ENCODE results near the gene DBH.

Gene DBH

DNA sequence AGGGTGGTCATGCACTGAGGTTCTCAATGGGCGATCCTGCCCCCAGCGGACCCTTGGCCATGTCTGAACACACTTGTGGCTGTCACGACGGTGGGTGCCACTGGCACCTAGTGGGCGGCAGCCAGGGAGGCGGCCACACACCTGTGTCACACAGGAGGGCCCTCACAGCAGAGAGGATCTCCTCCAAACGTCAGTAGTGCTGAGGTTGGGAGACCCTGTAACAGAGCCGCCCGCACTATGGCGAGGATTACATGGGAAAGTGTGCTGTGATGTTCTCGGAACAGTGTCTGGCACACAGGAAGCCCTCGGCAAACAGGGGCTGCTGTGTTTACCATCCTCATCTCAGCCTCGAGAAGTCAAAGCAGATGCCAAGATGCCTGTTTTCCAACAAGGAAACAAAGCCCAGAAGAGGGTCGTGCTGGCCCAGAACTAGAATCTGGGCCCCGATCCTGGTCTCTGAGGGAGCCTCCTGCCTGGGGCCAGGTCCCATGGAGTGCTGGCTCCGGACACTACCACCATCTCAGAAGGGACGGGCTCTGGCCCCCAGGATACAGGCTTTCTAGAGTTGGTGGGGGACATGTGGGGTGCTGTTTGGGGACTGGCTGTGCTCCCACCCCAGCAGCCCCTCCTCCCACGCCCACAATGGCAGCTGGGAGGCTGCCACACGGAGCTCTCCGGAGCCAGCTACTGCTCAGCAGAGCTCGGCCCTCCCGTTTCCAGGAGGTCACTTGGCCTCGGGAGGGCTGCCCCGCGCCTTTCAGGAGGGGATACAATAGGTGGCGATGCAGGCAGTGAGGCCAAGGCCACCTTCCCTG lies 48.2 kb downstream of the DBH start:
- no peak overlapping the region for H3K4me3 ChIP-seq (ENCODE audit: low read depth, low read length)
- TF ChIP-seq, protein P1, sequence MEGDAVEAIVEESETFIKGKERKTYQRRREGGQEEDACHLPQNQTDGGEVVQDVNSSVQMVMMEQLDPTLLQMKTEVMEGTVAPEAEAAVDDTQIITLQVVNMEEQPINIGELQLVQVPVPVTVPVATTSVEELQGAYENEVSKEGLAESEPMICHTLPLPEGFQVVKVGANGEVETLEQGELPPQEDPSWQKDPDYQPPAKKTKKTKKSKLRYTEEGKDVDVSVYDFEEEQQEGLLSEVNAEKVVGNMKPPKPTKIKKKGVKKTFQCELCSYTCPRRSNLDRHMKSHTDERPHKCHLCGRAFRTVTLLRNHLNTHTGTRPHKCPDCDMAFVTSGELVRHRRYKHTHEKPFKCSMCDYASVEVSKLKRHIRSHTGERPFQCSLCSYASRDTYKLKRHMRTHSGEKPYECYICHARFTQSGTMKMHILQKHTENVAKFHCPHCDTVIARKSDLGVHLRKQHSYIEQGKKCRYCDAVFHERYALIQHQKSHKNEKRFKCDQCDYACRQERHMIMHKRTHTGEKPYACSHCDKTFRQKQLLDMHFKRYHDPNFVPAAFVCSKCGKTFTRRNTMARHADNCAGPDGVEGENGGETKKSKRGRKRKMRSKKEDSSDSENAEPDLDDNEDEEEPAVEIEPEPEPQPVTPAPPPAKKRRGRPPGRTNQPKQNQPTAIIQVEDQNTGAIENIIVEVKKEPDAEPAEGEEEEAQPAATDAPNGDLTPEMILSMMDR (IDR thresholded peaks at IDR 0.05; ENCODE audit: borderline replicate concordance, insufficient read depth, low read depth, low read length): no peak

DNA sequence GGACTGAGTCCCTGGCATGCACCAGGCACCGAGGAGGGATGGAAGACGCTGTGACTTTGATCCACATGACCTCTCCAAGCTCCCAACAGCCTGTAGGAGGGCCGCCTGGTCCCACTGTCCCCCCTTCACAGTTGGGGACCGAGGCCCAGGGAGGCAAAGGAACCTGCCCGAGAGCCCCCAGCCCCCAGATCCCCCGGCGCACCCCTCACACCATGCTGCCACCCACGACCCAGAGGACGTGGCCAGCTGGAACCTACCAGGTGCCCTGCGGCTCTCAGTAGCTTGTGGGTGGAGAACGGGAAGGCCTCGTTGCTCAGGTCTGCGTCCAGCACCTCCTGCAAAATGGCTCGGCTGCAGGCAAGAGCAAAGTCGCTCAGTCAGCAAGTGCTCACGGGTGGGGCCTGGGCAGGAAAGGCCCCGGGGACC lies 48.8 kb downstream of the DBH start:
- TF ChIP-seq, protein P1 (IDR thresholded peaks at IDR 0.05; ENCODE audit: borderline replicate concordance, insufficient read depth, low read depth, low read length): no peak
- no peak overlapping the region for H3K4me3 ChIP-seq (ENCODE audit: low read depth, low read length)

DNA sequence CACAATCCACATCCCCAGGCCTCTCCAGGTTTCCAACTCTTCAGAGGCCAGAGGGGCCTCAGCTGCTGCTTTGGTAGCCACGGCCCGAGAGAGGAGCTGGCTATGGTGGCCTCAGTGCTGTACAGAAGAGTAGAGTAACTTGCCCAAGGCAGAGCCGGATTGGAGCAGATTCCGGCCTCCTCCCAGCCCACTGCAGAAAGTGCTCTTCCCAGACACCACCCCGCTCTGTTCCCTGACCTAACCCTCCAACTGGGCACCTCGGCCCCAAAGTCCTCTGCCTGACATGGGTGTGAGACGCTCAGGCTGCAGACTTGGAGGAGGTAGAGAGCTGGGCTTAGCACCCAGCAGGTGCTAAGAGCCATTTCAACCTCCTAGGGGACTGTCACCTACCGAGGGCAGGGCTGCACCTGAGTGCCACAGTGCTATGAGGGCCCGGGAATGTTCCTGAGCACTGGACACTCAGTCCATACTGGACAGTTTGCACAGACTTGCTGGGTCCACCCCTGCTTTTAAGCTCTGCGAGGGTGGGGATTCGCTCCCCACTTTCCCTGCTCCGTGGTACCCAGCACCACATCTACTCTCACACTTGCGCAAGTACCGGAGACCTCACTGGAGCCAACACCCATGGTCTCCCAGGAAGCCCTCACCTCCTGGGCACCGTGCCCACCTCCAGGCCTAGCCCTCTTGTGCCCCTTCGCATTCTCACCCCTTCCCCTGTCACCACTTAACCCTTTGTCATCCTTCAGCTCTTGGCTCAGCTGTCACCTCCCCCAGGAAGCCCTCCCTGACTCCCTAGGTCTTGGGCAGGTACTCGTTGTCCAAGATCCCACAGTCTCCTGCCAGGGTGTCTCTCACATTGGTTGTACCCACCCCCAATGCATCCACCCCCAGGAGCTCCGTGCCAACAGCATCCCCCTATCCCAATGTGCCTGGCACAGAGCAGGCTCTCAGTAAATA lies 49.8 kb downstream of the DBH start:
- TF ChIP-seq, protein P1 (IDR thresholded peaks at IDR 0.05; ENCODE audit: borderline replicate concordance, insufficient read depth, low read depth, low read length): no peak
- no peak overlapping the region for H3K4me3 ChIP-seq (ENCODE audit: low read depth, low read length)

DNA sequence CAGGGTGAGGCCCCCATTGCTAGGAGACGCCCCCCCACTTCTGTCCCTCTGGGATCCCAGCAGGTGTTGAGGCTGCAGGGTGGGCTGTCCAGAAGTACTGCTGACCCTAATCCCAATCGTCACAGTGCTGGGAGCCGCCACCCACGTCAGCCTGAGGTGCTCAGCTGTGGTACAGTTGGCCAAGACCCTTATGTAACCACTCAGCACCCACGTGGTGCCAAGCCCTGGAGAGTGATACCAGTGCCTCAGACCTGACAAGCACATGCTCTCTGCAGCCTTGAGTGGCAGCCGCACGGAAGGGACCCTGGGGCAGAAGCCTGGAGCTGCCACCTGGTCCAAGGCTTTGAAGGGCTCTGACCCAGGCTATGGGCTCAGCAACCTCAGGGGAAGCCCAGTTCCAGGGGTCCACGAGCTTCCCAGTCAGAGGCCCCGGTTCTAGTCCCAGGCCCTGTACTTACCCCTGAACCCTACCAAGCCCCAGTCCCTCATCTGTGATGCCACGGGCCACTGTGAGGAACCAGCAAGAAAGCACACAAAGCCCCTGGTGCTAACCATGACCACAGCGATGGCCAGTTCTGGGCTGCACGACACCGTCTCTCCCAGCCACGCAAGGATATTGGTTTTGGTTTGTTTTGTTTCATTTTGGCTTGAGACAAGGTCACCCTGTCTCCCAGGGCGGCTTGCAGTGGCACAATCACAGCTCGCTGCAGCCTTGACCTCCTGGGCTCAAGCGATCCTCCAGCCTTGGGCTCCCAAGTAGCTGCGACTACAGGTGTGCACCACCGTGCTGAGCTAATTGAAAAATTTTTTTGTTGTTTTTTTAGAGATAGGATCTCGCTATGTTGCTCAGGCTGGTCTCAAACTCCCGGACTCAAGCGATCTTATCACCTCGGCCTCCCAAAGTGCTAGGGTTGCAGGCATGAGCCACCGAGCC lies 50.7 kb downstream of the DBH start:
- TF ChIP-seq, protein P1 (IDR thresholded peaks at IDR 0.05; ENCODE audit: borderline replicate concordance, insufficient read depth, low read depth, low read length): no peak
- H3K4me3 ChIP-seq (ENCODE audit: low read depth, low read length): no peak overlapping the region

DNA sequence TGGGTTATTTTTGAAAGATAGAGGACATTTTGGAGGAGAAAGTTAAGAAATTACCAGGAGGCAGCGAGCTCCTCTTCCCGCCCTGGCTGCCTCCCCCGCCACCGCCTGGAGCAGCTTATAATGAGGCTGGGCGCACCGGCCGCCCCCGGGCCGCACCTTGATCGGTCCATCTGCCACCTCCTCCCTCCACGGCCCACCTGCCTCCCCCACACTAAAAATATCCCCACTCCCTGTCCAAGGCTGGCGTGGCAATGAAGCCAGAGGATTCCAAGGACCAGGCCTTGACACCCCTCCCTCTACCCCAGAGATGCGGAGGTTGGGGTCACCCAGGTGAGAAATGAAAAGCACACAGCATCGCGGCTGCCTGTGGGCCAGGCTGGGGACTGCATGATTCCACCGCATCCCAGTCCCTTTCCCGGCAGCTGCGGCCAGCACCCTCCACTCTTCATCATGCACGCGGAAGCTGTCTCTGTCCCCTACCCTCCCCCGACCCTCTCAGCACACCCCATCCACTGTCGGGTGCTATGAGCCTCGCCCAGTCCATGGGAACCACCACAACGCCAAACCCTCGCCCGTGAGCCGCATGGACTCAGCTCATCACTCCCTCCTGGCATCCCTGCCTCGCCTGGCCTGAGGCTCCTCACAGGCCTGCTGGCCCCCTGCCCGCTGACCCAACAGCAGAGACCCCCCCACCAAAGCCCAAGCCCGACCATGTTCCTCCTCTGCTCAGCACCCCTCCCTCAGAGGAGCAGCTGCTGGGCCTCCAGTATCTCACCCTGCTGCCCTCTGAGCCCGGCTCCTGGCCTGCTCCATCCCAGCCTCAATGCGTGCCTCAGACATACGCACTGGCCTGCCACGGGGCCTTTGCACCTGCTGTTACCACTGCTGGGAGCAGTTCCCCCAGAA lies 51.9 kb downstream of the DBH start:
- TF ChIP-seq, protein P1 (IDR thresholded peaks at IDR 0.05; ENCODE audit: borderline replicate concordance, insufficient read depth, low read depth, low read length): no peak
- no peak overlapping the region for H3K4me3 ChIP-seq (ENCODE audit: low read depth, low read length)
